NCI-H345 treated with DMSO at 0.1 percent for 48 hours (cell line): ENCODE measurements around the gene ADAM10.

Experiments
- DNase-seq: peaks from one replicate; lab custom pipeline; 2025; ENCODE audit not compliant: unreplicated experiment; lab: John Stamatoyannopoulos, UW

ADAM10 gene

GRCh38 chr15:58556028-58556361 is 193.5 kb downstream of the ADAM10 start:
- DNase-seq = no peak

DNA sequence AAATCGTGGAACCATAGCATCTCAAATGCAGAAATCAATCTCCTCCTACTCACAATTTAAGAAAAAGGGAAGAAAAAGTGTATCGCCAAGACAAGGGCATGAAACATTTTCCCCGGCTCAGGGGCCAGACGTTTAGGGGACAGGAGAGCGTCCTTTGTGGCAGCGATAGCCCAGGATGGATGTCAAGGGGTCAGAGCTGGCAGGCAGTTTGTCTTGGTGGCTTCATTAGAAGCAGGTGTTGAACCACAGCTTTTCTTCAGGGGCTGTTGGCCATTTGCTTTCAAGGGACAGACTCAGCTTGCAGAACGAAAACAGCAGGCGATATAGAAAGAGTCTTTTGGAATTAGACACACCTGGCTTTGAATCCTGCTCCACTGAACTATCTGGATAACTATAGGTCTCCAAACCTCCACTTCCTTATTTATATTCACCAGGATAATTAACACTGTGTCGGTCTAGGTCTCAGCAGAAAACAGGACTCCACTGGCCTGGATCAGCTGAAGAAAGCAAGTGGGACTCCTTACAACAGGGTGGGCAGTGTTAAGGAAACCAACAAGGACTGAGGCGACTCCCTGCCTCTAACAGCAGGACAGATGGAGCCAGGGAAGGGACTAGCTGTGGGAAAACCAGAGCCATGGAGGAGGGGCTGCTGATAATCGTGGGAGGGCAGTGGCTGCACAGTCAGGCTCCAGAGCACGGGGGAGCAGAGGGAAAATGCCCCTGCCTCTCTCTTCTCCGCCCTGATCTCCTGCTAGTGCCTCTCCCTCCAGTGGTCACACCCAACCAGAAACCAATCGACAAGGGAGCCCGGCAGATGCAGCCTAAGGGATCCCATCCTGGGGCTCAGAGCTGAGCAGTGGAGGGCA is 194.1 kb downstream of the ADAM10 start:
- DNase-seq = no peak

DNA sequence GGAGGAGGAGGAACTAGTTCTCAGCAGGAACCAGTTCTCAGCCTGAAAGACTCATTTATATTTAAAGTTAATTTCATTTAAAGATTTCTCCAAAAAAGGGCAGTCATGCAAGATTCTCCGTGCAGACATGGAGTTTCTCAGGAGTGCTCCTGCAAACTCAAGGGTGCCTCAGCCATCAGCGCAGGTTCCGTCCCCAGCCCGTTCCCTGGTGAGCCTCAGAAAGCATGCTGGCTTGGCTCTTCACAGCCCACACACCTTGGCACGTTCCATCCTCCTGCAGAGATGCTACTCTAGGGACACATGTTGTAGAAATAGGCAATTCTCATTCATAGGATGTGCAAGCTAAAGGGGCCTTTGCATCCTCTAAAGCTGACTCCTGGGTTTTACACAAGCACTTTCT is 194.7 kb downstream of the ADAM10 start:
- DNase-seq = no peak

DNA sequence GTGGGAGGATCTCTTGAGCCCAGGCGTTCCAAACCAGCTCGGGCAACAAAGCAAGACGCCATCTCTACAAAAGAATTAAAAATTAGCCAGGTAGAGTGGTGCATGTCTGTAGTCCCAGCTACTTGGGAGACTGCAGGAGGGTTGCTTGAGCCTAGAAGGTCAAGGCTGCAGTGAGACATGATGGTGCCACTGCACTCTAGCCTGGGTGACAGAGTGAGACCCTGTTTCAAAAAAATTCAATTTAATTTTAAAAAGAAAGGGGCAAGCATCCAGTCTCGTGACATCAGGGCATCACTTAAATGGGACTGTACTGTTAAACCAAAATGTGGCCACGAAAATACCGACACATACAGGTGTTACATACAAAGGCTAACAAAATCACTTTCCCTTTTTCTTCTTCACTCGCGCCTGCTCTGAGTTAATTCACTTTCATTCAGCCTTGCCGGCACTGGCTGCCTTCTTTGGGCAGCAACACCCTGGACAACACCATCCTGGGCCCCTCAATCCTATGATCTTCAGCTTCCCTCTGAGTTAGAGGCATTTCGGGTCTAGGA is 196.1 kb downstream of the ADAM10 start:
- no peak for DNase-seq

DNA sequence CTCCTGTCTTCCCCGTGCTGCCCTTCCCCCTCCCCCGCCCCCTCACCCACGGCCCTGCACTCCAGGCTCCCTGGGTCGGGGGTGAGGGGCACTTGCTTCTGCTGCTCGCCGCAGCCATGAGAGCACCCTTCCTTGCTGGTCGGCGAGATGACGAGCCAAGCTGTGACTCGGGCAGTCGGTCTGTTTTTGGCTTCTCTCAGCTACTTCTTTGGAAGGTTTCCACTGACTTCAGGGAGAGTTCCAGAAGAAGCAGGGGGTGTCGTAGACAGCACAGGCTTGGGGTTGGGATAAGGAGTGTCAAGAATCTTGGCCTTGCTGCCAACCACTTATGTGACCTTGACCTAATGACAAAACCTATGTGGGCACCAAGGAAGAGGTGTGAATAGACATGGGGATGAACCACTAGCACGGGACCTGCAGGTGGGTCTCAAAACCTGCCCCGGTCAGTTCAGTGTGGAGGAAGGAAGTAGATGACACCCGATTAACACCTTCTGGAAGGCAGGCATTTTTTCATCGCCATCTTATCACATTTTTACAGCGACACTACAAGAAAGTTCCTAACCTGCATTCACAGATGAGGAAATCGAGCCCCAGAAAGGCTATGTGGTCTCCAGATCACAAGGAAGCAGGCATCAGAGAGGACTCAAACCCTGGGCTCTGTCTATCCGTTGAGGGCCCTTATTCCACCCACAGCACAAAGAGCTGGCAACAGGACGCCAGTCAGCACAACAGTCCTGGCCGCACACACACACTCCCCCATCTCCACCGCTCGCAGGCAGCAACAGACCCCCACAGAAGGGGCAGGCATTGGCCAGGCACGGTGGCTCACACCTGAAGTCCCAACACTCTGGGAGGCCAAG is 196.8 kb downstream of the ADAM10 start:
- DNase-seq = no peak

- DNase-seq = no peak
Measured at GRCh38 chr15:58551764-58552504, 197.6 kb downstream of the ADAM10 start.

DNA sequence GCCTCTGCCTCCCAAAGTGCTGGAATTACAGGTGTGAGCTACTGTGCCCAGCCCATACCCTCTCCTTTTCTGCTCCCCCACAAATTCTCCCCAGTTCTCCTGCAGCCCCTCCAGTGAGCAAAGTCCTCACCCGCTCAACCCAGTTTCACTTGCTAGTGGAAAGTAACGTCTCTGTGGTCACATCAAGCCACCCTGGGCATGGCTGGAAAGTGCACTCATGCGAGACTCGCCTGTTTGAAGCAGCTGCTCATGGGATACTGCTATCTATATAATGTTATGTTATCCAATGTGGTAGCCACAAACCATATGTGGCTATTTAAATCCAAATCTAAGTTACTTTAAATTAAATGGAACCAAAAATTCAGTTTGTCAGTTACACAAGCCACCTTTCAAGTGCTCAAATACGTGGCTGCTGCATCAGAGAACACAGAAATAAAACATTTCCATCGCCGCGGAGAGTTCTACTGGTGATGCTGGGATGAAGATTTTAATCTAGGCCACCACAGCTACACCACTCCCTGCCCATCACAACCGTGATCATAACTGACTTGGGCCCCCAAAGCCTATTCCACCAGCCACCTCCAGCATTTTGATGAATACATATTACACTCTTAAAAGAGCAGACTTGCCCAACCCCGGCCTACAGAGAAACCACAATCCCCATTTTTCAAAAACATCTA is 198.3 kb downstream of the ADAM10 start:
- no peak for DNase-seq

DNA sequence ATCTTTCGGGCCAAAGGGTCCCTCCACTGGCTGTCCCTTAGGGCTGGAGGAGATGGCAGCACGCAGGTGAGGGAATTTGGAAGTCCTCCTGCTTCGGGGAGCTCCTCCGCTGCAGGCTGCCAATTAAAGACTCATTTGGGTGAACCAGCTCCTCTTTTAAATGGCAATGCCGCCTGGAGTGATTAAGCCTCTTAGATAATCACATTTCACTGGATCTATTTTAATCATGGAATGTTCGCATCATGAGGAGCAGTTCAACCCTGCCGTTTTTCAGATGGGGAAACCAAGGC is 199.8 kb downstream of the ADAM10 start:
- DNase-seq = no peak

- no peak for DNase-seq
Measured at GRCh38 chr15:58549013-58549784, 200.3 kb downstream of the ADAM10 start.

DNA sequence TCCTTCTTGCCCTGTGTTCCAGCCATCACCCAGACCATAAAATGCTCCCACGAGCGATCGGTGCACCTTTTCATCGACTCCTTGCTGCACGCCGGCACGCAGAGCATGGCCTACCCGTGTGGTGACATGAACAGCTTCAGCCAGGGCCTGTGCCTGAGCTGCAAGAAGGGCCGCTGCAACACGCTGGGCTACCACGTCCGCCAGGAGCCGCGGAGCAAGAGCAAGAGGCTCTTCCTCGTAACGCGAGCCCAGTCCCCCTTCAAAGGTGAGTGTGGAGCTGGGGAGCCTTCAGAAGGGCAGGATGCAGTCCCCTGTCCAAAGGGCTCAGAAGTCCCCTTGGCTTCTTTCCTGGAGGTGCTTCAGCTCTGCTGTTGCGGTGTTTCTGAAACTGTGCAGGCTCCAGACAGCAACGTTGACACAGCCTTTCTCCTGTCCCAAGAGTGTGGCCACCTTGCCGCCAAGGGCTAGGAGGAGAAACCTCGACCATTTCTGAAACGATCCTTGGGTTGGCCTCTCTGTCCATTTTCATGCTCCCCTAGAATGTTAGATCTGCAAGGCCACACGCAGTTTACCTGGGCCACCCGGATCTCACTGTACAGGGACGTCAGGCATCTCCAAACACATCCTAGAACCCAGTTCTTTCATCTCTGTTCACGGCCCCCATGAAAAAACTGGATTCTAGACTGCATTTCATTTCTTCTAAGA is 201.0 kb downstream of the ADAM10 start:
- DNase-seq = no peak

DNA sequence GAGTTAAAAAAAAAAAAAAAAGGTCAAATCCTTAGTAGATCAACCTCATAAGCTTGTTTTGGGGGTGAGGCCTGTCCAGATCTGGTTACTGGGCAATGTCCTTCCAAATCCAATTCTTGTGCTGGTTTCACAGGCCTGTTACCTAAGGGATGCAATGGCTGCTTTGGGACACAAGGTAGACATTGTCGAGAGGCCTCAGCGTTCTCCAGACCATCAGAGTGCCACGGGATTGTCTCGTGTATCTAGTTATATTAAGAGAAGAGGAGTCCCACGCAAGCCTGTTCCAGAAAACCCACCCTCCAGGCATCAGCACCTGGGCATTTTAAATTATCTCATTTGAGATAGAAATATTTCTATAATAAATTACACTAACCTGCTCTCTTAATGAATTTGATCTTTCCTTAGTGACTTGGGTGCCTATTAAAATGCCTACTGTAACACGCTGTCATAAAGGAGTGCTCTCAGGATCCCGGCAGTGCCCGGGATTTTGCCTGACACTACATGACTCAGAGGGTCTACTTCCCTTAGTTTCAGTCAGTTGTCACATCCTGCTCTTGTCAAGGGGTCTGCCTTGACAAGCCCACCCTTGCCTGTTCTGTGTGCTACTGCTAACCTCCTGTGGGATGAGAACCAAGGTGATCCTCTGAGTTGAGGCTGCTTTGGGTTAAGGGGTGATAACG is 201.7 kb downstream of the ADAM10 start:
- no peak for DNase-seq

DNA sequence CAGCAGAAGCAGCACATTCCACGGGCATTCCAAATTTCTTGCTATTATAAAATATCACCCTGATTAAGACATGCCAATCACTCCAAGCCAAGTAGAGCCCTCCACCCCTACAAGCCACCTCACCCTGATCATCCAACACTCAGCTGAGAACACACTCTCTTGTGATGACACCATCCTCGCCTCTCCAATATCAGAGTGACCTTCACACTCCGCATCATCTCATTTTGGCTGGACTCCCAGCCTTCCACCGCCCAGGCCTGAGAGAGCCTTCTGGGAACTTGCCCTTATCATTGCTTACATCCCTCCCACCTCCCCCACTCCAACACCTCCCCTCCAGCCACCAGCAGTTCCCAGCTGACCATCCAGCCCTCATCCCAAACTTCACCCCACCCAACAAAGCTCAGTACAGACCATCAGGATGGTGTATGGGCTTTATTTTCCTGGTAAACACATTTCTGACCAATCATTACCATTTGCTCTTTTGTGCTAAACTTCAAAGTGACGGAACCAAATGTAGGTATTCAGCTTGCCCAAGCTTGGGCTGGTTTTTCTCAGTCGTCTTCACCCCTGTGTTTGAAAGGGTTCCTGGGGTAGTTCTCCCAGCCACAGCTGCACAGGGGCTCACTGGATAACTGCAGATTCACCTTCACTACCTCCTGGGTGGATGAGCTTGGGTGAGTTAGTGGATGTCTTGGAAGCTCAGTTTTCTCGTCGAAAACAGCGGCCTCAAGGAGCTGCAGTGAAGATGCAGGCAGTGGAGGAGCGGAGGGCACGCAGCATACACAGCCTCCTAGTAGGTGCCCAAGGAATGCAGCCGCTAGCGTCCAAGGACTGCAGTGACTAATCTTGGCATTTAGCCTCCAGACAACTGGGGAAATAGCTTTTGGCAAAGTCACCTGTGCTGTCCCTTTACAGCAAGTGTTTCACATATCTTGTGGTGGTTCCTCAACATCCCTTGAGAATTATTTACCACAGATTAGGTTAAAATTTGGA is 202.6 kb downstream of the ADAM10 start:
- DNase-seq = no peak

GRCh38 chr15:58546066-58546591 is 203.4 kb downstream of the ADAM10 start:
- no peak for DNase-seq

DNA sequence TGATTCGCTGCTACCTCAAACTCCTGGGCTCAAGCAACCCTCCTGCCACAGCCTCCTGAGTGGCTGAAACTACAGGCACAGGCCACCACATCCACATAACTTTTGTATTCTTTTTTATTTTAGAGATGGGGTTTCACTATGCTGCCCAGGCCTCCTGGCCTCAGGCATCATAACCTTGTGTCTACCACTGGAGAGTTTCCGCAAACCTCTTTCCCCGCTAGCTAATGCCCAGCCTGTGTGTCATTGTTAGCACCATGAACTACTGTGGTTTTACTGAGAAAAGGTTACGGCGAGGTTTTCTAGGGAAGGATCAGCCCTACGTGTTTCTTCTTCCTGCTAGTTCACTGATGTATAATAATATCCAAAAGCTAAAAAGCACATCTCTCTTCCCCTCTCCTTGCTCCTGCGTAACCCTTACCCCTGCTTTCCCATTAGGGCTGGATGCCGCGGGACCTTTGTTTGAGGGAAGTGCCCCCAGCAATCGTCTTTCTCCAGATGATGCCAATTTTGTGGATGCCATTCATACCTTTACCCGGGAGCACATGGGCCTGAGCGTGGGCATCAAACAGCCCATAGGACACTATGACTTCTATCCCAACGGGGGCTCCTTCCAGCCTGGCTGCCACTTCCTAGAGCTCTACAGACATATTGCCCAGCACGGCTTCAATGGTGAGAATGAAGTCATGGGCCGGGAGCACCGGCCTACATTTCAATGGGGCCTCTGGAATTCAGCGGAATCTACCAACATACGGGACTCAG is 204.0 kb downstream of the ADAM10 start:
- no peak for DNase-seq

GRCh38 chr15:58544756-58545155 is 204.8 kb downstream of the ADAM10 start:
- DNase-seq = no peak

DNA sequence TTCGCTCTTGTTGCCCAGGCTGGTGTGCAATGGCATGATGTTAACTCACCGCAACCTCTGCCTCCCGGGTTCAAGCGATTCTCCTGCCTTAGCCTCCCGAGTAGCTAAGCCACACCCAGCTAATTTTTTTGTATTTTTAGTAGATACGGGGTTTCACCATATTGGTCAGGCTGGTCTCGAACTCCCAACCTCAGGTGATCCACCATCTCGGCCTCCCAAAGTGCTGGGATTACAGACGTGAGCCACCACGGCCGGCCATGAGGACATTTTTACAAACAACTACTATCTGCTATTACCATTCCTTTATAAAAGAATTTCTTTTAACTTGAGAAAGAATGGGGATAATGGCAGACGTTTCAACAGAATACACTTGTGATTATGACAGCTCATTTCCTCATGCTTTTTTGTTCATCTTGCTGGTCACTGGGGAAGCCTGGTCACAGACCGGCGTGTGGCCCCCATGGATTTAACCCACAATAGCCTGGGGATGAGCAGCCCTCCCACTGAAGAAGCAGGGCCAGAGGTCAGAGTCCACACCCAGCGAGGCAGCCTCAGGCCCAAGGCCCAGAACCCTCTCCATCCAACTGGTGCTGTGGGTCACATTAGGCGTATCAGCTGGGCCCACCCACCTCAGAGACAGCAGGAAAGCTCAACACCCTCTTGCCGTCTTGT is 205.7 kb downstream of the ADAM10 start:
- no peak for DNase-seq
